NT2/D1 (cell line): ENCODE data around the gene TMEM273.

Experiments used
- DNase-seq: peaks from one replicate; pipeline ENCODE4 v3.0.0-alpha.2; 2011; ENCODE audit warnings: low read depth, low spot score
- H3K27me3 ChIP-seq: 2 replicates; pipeline ENCODE4 v1.6.0; 2011; ENCODE audit warnings: mild to moderate bottlenecking; ENCODE audit not compliant: insufficient read length, insufficient read depth
- H3K36me3 ChIP-seq: 2 replicates; pipeline ENCODE4 v1.6.1; 2011; ENCODE audit warnings: mild to moderate bottlenecking, low read length, mixed read lengths; ENCODE audit not compliant: insufficient read depth, insufficient read length
- H3K4me1 ChIP-seq: 2 replicates; pipeline ENCODE4 v1.5.1; 2011; ENCODE audit not compliant: insufficient read depth, insufficient read length
- H3K4me3 ChIP-seq: 2 replicates; pipeline ENCODE4 v1.5.1; 2011; ENCODE audit warnings: low read depth; ENCODE audit not compliant: insufficient read length
- H3K9ac ChIP-seq: 2 replicates; pipeline ENCODE4 v1.6.0; 2011; ENCODE audit warnings: low read depth; ENCODE audit not compliant: insufficient read length
- H3K9me3 ChIP-seq: 2 replicates; pipeline ENCODE4 v1.5.1; 2011; ENCODE audit warnings: mild to moderate bottlenecking, low read length; ENCODE audit not compliant: insufficient read depth
- SUZ12 ChIP-seq: IDR thresholded peaks from 2 replicates; pipeline ENCODE4 v1.6.1; 2011; ENCODE audit not compliant: insufficient read length, insufficient read depth; ENCODE audit errors: extremely low read depth
- YY1 ChIP-seq: IDR thresholded peaks from 2 replicates; pipeline ENCODE4 v1.6.1; 2011; ENCODE audit not compliant: insufficient read length, insufficient read depth
- ZNF274 ChIP-seq: IDR thresholded peaks from 2 replicates; pipeline ENCODE4 v1.6.1; 2011; ENCODE audit warnings: mild to moderate bottlenecking, low read depth, low read length

TMEM273 gene

DNA sequence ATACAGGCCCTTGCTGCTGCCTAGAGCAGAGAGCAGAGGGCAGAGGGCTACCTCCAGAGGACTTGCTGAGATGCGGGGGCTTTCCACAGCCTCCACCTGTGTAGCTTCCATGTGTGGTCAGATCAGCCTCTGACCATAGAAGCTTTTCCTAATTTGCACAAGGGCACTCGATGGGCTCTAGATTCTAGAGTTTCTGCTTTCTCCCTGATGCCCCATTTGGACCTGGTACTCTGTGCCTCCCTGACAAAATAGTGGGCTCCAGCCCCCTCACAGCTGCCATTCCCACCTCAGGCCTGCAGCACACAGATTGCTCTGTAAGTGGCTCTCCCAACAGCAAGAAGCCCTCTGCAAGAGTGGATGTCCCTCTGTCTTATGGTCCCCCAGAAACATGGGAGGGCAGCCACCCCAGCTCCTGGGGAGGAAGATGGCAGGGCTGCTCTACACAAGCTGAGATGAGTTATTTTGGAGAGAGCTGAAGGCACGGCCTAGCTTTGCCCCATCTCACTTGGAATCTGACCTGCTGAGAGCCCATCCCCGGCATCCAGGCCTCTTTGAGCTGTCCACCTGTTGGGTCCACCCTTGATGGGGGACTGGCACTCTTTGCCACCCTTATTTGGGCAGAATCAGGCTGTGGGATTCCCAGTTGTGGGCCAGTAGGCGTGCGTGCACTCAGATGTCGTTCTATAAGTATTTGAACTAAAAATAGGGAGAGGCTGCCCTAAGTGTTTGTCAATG lies 16.7 kb downstream of the TMEM273 start:
- Histone ChIP-seq H3K36me3 (no peaks in the 10 kb centered on the region), H3K4me1 (peaks cover 1% of the 10 kb centered on the region), H3K4me3 (no peak overlapping the region), H3K9ac (no peak overlapping the region), H3K27me3 (no peaks in the 10 kb centered on the region), H3K9me3 (no peaks in the 10 kb centered on the region)
- TF ChIP-seq SUZ12: no peak
- no peak for TF ChIP-seq YY1
- no peak for TF ChIP-seq ZNF274
- no peak for DNase-seq

DNA sequence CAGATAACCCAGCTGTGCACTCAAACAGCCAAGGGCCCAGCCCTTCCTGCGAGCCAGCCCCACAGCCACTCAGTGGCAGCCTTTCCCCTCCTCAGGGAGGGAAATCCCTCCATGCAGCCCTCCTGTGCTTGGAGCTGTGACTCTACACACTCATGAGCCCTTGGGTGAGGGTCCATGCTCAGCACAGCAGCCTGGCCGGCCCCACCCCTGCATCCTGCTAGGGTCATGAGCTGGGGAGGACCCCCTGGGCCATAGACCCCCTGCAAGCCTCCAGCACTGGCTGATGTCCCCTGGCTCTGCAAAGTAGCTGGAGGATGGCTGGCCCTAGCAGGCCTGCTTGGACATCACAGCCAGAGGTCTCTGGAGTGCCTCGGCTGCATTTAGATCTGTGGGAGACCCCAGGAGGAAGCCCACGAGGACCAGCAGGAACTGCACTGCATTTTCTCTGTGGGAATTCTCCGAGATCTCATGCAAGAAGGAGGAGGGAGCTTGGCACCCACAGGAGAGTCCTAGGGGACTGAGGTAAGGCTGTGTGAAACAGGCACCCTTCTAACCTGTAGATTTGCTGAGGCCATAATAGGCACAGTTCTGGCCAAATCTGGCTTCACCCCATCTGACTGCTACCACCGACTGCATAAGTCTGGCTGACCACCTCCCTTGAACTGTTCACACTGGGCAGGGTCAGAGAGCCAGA lies 17.4 kb downstream of the TMEM273 start:
- no peak overlapping the region for H3K4me3 ChIP-seq
- TF ChIP-seq SUZ12 (no peak), YY1 (no peak), ZNF274 (no peak)
- H3K27me3 ChIP-seq: no peaks in the 10 kb centered on the region
- H3K9ac ChIP-seq: no peak overlapping the region
- peaks cover 1% of the 10 kb centered on the region for H3K4me1 ChIP-seq
- no peak for DNase-seq
- no peaks in the 10 kb centered on the region for H3K36me3 ChIP-seq
- no peaks in the 10 kb centered on the region for H3K9me3 ChIP-seq

DNA sequence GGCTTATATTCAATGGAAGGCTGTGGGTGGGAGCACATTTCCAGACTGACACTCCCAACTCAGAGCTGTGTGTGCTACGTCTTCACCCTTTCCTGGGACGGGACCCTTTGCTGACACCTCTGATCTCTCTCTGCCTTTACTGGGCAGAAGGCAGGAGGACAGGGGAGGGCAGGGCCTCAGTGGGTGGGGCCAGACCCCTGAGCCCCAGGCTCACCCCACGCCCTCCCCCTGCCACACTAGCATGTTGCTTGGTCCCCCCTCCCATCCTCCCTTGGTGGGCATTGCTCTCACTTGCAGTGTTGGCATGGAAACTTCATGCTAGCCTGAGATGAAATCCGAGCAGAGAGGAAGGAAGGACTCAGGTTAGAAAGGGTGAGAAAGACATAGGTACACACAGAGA lies 18.4 kb downstream of the TMEM273 start:
- no peak overlapping the region for H3K4me3 ChIP-seq
- H3K9me3 ChIP-seq: no peaks in the 10 kb centered on the region
- H3K9ac ChIP-seq: no peak overlapping the region
- peaks cover 1% of the 10 kb centered on the region for H3K4me1 ChIP-seq
- DNase-seq: no peak
- no peaks in the 10 kb centered on the region for H3K36me3 ChIP-seq
- H3K27me3 ChIP-seq: no peaks in the 10 kb centered on the region
- TF ChIP-seq ZNF274: no peak
- TF ChIP-seq SUZ12: no peak
- no peak for TF ChIP-seq YY1

DNA sequence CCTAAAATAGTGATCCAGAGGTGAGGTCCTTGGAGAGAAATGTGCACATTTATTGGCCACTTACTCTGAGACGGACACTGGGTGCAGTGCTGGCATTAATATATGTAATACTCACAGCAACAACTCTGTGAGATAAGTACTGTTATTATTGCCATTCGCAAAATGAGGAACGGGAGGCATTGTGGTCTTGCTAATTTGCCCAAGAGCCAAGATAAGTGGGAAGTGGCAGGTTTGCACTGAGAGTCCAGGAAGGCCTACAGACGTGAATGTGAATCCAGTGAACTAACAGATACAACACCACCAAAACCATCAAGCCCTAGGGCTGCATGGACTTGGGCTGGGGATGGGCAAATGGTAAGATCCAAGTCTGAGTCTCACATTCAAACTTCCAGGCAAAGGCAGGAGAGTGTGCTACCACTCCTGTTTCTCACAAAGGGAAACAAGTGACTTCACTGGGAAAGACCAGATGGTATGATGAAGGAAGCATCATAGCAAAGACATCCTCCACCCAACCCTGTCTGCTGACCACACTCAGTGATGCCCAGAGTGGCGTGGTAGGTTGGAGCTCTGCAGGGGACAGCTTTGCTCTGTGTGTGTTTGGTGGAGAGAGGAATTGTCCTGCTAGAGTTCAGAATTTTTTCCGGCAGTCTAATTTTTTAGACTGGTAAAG lies 19.2 kb downstream of the TMEM273 start:
- no peak overlapping the region for H3K4me3 ChIP-seq
- no peak for DNase-seq
- no peaks in the 10 kb centered on the region for H3K36me3 ChIP-seq
- H3K27me3 ChIP-seq: no peaks in the 10 kb centered on the region
- H3K9me3 ChIP-seq: no peaks in the 10 kb centered on the region
- no peaks in the 10 kb centered on the region for H3K4me1 ChIP-seq
- no peak overlapping the region for H3K9ac ChIP-seq
- no peak for TF ChIP-seq YY1
- no peak for TF ChIP-seq SUZ12
- no peak for TF ChIP-seq ZNF274

DNA sequence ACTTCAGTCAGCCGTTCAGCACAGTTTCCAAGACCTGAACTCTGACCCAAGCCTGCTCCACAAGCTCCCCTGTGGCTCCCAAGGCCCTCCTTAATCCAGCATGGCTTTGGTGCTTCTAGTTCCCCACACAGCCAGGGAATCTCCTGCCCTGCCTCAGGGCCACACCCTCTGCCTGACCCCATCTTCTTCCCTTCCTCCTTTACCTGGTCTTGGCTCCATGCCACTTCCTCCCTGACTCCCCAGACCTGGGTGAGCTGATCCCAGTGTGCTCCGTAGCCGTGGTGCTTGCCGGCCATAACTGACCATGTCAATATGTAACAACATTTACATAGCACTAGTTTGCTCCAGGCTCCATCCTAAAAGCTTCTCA lies 20.0 kb downstream of the TMEM273 start:
- Histone ChIP-seq H3K4me1 (no peaks in the 10 kb centered on the region), H3K9ac (no peak overlapping the region), H3K4me3 (no peak overlapping the region), H3K27me3 (no peaks in the 10 kb centered on the region), H3K36me3 (no peaks in the 10 kb centered on the region), H3K9me3 (no peaks in the 10 kb centered on the region)
- DNase-seq: no peak
- no peak for TF ChIP-seq YY1
- no peak for TF ChIP-seq SUZ12
- TF ChIP-seq ZNF274: no peak

DNA sequence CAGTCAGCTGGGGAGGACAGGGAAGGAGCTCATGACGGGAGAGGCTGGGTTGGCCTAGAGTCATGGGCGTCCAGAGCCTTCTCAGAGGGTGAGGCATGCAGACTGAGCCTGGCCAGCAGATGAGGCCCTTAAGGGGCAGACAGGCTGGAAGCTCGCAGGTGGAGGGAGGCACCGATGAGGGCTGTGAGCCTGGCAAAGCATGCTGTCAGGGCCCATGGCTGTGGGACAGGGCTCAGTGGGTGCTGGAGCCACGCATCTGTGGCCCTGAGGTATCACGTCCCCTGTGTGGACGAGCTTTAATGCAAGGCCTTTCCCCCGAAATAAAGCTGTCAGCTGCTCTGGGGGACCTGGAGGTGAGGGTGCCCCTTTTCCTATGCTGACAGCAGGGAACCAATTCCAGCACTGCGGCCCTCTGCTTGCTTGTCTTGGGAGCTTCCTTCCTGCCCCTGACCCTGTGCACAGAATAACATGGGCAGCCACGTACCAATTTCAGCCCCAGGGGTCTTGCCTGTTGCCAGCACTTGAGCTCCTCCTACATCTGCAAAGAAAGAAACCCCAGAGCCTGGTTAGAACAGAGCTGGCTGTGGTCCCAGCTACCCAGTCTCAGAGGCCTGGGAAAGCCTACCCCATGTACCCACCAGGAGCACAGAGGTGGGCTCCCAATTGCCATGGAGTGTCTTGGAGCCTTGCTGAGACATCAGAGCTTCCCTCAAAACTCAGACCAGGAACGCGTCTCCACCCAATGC lies 20.6 kb downstream of the TMEM273 start:
- TF ChIP-seq ZNF274: no peak
- no peak for TF ChIP-seq SUZ12
- no peak for TF ChIP-seq YY1
- no peaks in the 10 kb centered on the region for H3K4me1 ChIP-seq
- no peak overlapping the region for H3K4me3 ChIP-seq
- no peaks in the 10 kb centered on the region for H3K27me3 ChIP-seq
- H3K9ac ChIP-seq: no peak overlapping the region
- H3K9me3 ChIP-seq: no peaks in the 10 kb centered on the region
- DNase-seq: no peak
- no peaks in the 10 kb centered on the region for H3K36me3 ChIP-seq
